Measurements from ENCODE around the gene SPAG6.

SPAG6 gene

GRCh38 chr10:22318772-22319171 lies 26.5 kb upstream of the SPAG6 start:
- no peak overlapping the region for H3K27ac ChIP-seq

GRCh38 chr10:22319547-22319979 lies 25.7 kb upstream of the SPAG6 start:
- no peak overlapping the region for H3K27ac ChIP-seq
- TF ChIP-seq ZFX (IDR thresholded peaks at IDR 0.05) (no peak), CTCF (conservative IDR thresholded peaks at IDR 0.05) (no peak)

More at GRCh38 chr10:22318772-22319171, 26.5 kb upstream of the SPAG6 start:
- no peak for TF ChIP-seq CTCF (conservative IDR thresholded peaks at IDR 0.05)
- no peak for TF ChIP-seq ZFX (IDR thresholded peaks at IDR 0.05)

GRCh38 chr10:22319980-22320558 lies 25.2 kb upstream of the SPAG6 start:
- H3K27ac ChIP-seq, result peak overlapping the region; percentile 100
- no peak for TF ChIP-seq CTCF (conservative IDR thresholded peaks at IDR 0.05)
- TF ChIP-seq ZFX (IDR thresholded peaks at IDR 0.05), result no peak

- TF ChIP-seq CTCF (conservative IDR thresholded peaks at IDR 0.05), result peak; percentile 44
- no peak for TF ChIP-seq ZFX (IDR thresholded peaks at IDR 0.05)
- H3K27ac ChIP-seq, result peak within 1 kb of the TSS; percentile 100
Measured at GRCh38 chr10:22320591-22321155, 24.6 kb upstream of the SPAG6 start, which contains the start of gene BMI1. BMI1 (plus strand) TSS chr10:22321099; CDS start chr10:22326450, 5,351 bp downstream.

GRCh38 chr10:22321156-22321923 lies 24.0 kb upstream of the SPAG6 start:
- peak overlapping the region; percentile 100 for H3K27ac ChIP-seq
- TF ChIP-seq ZFX (IDR thresholded peaks at IDR 0.05) (peak; percentile 76), CTCF (conservative IDR thresholded peaks at IDR 0.05) (no peak)

- H3K27ac ChIP-seq, result peak overlapping the region; percentile 100
- TF ChIP-seq CTCF (conservative IDR thresholded peaks at IDR 0.05) (no peak), ZFX (IDR thresholded peaks at IDR 0.05) (no peak)
Measured at GRCh38 chr10:22321924-22322640, 23.2 kb upstream of the SPAG6 start.
